ENCODE measurements around the gene MIPOL1. TPM values are rescaled to one million over a fixed set of nuclear protein-coding genes. Genes with fewer than 3 reads are reported as not detected.
A peak's percentile ranks its signal among the peaks of the same experiment; 100 is the strongest.

The MIPOL1 gene
- total and polyA plus RNA-seq, 2 of the 4 experiments (the other 2 are of a cell fraction), result 2.7 to 5.9 TPM

- H3K4me2 ChIP-seq (ENCODE audit: low read depth, low read length), result peak overlapping the region; percentile 14; the same call in 1 of the 2 replicates
- intact Hi-C loops (cut with micrococcal nuclease), result no loop called here
- no peak overlapping the region for H4K91ac ChIP-seq (ENCODE audit: insufficient read depth, low read depth, low read length)
- POLR2A ChIA-PET (ENCODE audit: unreplicated experiment), result interaction anchor here (0.5 kb wide), 1 partner anchor 22 kb away, joined by 3 read pairs; no protein-coding TSS in a partner anchor
- WGBS, 2 experiments (ENCODE audit: extremely low coverage in 2 of 2, insufficient read length in 1 of 2), result 5% methylated on average over 11 of the region's 67 CpGs; no CpG with 5 or more reads in 1 of the 2 experiments
- in situ Hi-C loops (cut with MboI; ENCODE audit: low sequenced_read_pairs), result loop anchor here (10.0 kb wide), 1 partner anchor 339 kb away; no protein-coding TSS in a partner anchor
- H2AK5ac ChIP-seq (ENCODE audit: low read depth, low read length), result no peak overlapping the region
- peak overlapping the region; percentile 59 for H2AFZ ChIP-seq (replicated peaks; ENCODE audit: low read length, poor library complexity)
- no peak overlapping the region for H4K8ac ChIP-seq (ENCODE audit: low read depth in 2 of 2, low read length in 2 of 2)
- H2AK9ac ChIP-seq (replicated peaks; ENCODE audit: low read depth, low read length, poor library complexity), result no peak overlapping the region
- DNase-seq (no peak), ATAC-seq (ENCODE audit: low read depth) (peak; percentile 55)
- H2BK5ac ChIP-seq (ENCODE audit: low read depth, low read length, poor library complexity, severe bottlenecking), result no peak overlapping the region
- H3K27me3 ChIP-seq (ENCODE audit: control insufficient read depth, insufficient read depth, low read length), result peaks cover 63% of the 10 kb centered on the region
- H4K5ac ChIP-seq (ENCODE audit: low read depth, low read length), result no peak overlapping the region
- no peak overlapping the region for H3K14ac ChIP-seq (replicated peaks; ENCODE audit: low read depth, low read length)
- H3K36me3 ChIP-seq (ENCODE audit: control insufficient read depth, insufficient read depth, low read length), result no peaks in the 10 kb centered on the region
- no peak overlapping the region for H3K18ac ChIP-seq (ENCODE audit: low read depth, low read length)
- H2BK15ac ChIP-seq (ENCODE audit: low read depth, low read length), result no peak overlapping the region
- dilution Hi-C loops (cut with HindIII; ENCODE audit: low sequenced_read_pairs, unreplicated experiment), result no loop called here
- CTCF ChIA-PET, result no interaction called here
- H3K23ac ChIP-seq (ENCODE audit: low read depth, low read length), result no peak overlapping the region
- no peaks in the 10 kb centered on the region for H3K79me1 ChIP-seq (ENCODE audit: low read depth in 1 of 2, low read length in 2 of 2)
- TF ChIP-seq BHLHE40 (IDR thresholded peaks at IDR 0.05; ENCODE audit: low read depth, low read length) (no peak), MAFK (IDR thresholded peaks at IDR 0.05; ENCODE audit: low read depth, low read length) (no peak), RAD21 (IDR thresholded peaks at IDR 0.05; ENCODE audit: low read length) (no peak), RCOR1 (IDR thresholded peaks at IDR 0.05; ENCODE audit: insufficient replicate concordance, low read length) (no peak), CTCF (conservative IDR thresholded peaks at IDR 0.05; ENCODE audit: low read depth, low read length) (no peak), CEBPB (IDR thresholded peaks at IDR 0.05; ENCODE audit: low read depth, low read length) (no peak), MAZ (IDR thresholded peaks at IDR 0.05; ENCODE audit: borderline replicate concordance, low read depth, low read length) (no peak), USF2 (IDR thresholded peaks at IDR 0.05; ENCODE audit: low read depth, low read length) (no peak), ELK1 (IDR thresholded peaks at IDR 0.05; ENCODE audit: borderline replicate concordance, low read depth, low read length) (no peak), NFE2L2 (IDR thresholded peaks at IDR 0.05; ENCODE audit: low read depth, low read length) (no peak), RFX5 (IDR thresholded peaks at IDR 0.05; ENCODE audit: low read depth, low read length) (no peak), MXI1 (IDR thresholded peaks at IDR 0.05; ENCODE audit: borderline replicate concordance, low read depth, low read length) (no peak), CHD1 (IDR thresholded peaks at IDR 0.05; ENCODE audit: low read depth, low read length) (no peak)
- no peak overlapping the region for H3K9ac ChIP-seq (ENCODE audit: low read depth, low read length)
- no peak overlapping the region for H3K56ac ChIP-seq (ENCODE audit: extremely low read depth, insufficient read depth, low read length)
- H3K4me1 ChIP-seq (ENCODE audit: control insufficient read depth, insufficient read depth, low read length), result peaks cover 3% of the 10 kb centered on the region; the same call in 1 of the 2 replicates
- no peak overlapping the region for H3K4ac ChIP-seq (ENCODE audit: low read depth, low read length)
- H3K9me3 ChIP-seq (ENCODE audit: control insufficient read depth, insufficient read depth, low read length), result peaks cover 11% of the 10 kb centered on the region; the same call in 1 of the 2 replicates
- no TSS peak for BruUV-seq (replicated peaks)
- H2BK120ac ChIP-seq (ENCODE audit: low read depth, low read length), result no peak overlapping the region
- no peaks in the 10 kb centered on the region for H3K9me1 ChIP-seq (ENCODE audit: insufficient read depth, low read length)
- H4K20me1 ChIP-seq (ENCODE audit: insufficient read depth, low read length), result peaks cover 8% of the 10 kb centered on the region; the same call in 1 of the 2 replicates
- no peak overlapping the region for H2BK20ac ChIP-seq (ENCODE audit: low read depth, low read length)
- H3K4me3 ChIP-seq (ENCODE audit: insufficient read depth, low read depth, low read length), result peak overlapping the region; percentile 10; the same call in 1 of the 2 replicates
- no peak overlapping the region for H3K27ac ChIP-seq (ENCODE audit: insufficient read depth, low read length)
Measured at GRCh38 chr14:37583358-37584210, 385.8 kb downstream of the MIPOL1 start.
